HL-60 (cell line): ENCODE results near the gene NXNL2.

Source experiments
- DNase-seq, 2 experiments: peaks; one replicate each; pipeline ENCODE4 v3.0.0-alpha.2; 2010 to 2020; ENCODE audit warnings: low read depth in 1 of 2, low spot score in 1 of 2
- H3K27ac ChIP-seq: fragments of 250-450 bp; sonication (Bioruptor Pico); replicated peaks from 2 replicates; pipeline ENCODE4 v1.5.1; 2020; ENCODE audit warnings: mild to moderate bottlenecking, moderate library complexity
- H3K27me3 ChIP-seq: fragments of 250-450 bp; sonication (Bioruptor Pico); 2 replicates; pipeline ENCODE4 v1.5.1; 2021; ENCODE audit warnings: mild to moderate bottlenecking, moderate library complexity; ENCODE audit not compliant: insufficient read depth, poor library complexity, severe bottlenecking
- H3K4me3 ChIP-seq: replicated peaks from 2 replicates; pipeline ENCODE4 v1.5.1; 2011; ENCODE audit warnings: mild to moderate bottlenecking, control low read depth, low read length; ENCODE audit not compliant: insufficient read depth
- CTCF ChIP-seq: IDR thresholded peaks from one replicate; pipeline ENCODE4 v1.5.1; 2011; ENCODE audit warnings: low read length, control low read depth, inconsistent platforms; ENCODE audit not compliant: insufficient read depth
- GABPA ChIP-seq: IDR thresholded peaks from 2 replicates; pipeline ENCODE4 v1.6.1; 2012; ENCODE audit warnings: low read depth
- POLR2AphosphoS5 ChIP-seq: IDR thresholded peaks from 2 replicates; pipeline ENCODE4 v1.6.1; 2012; ENCODE audit warnings: low read depth
- REST ChIP-seq: IDR thresholded peaks from 2 replicates; pipeline ENCODE4 v1.6.1; 2012; ENCODE audit warnings: low read depth; ENCODE audit not compliant: insufficient replicate concordance
- SPI1 ChIP-seq: IDR thresholded peaks from 2 replicates; pipeline ENCODE4 v1.6.1; 2012; ENCODE audit warnings: low read depth, mild to moderate bottlenecking, borderline replicate concordance

The NXNL2 gene

GRCh38 chr9:88589656-88590055 is 54.7 kb downstream of the NXNL2 start:
- Histone ChIP-seq H3K27ac (no peak overlapping the region), H3K4me3 (no peak overlapping the region), H3K27me3 (no peaks in the 10 kb centered on the region)
- no peak for TF ChIP-seq REST
- no peak for TF ChIP-seq POLR2AphosphoS5
- no peak for DNase-seq

GRCh38 chr9:88590558-88591146 is 55.7 kb downstream of the NXNL2 start:
- Histone ChIP-seq H3K27me3 (no peaks in the 10 kb centered on the region), H3K4me3 (no peak overlapping the region), H3K27ac (no peak overlapping the region)
- TF ChIP-seq POLR2AphosphoS5 (no peak), REST (no peak), GABPA (no peak), SPI1 (no peak), CTCF (no peak)
- DNase-seq = no peak

GRCh38 chr9:88593537-88594185 is 58.7 kb downstream of the NXNL2 start:
- peak in 1 of 2 experiments; percentile 52 for DNase-seq

More at GRCh38 chr9:88593537-88594185, 58.7 kb downstream of the NXNL2 start:
- Histone ChIP-seq H3K27ac (no peak overlapping the region), H3K4me3 (no peak overlapping the region), H3K27me3 (no peaks in the 10 kb centered on the region)
- TF ChIP-seq REST (no peak), CTCF (peak; percentile 3)
